Stimulated activated CD8-positive, alpha-beta memory T cell treated with anti-CD3 and anti-CD28 coated beads, Interleukin-12 subunit alpha, Interleukin-12 subunit beta, amount 100 ng/mL, for 1 hour (primary cell): Measurements from ENCODE around the gene SLC38A1.
"Not testable (repeated sequence)": the region's sequence is repeated elsewhere in the genome, so short reads cannot be mapped to it uniquely, and the experiment has no call there.

Experiments
- DNase-seq: peaks from one replicate; pipeline ENCODE4 v3.0.0-alpha.2; 2020; ENCODE audit warnings: low read depth

SLC38A1 gene

GRCh38 chr12:46165191-46165590 is 103.7 kb downstream of the SLC38A1 start:
- DNase-seq, result no peak

GRCh38 chr12:46164186-46164761 is 104.6 kb downstream of the SLC38A1 start:
- no peak for DNase-seq

- not testable (repeated sequence) for DNase-seq
Observed at GRCh38 chr12:46162549-46163076, 106.2 kb downstream of the SLC38A1 start.

- no peak for DNase-seq
Observed at GRCh38 chr12:46160981-46161690, 107.7 kb downstream of the SLC38A1 start.

GRCh38 chr12:46160101-46160980 is 108.5 kb downstream of the SLC38A1 start:
- no peak for DNase-seq

GRCh38 chr12:46159309-46159901 is 109.4 kb downstream of the SLC38A1 start:
- DNase-seq, result no peak

GRCh38 chr12:46158501-46158900 is 110.3 kb downstream of the SLC38A1 start:
- no peak for DNase-seq

GRCh38 chr12:46154221-46154985 is 114.4 kb downstream of the SLC38A1 start:
- no peak for DNase-seq

GRCh38 chr12:46153268-46153872 is 115.5 kb downstream of the SLC38A1 start:
- DNase-seq, result no peak

GRCh38 chr12:46152456-46152855 is 116.4 kb downstream of the SLC38A1 start:
- DNase-seq, result no peak

- DNase-seq, result no peak
Observed at GRCh38 chr12:46150735-46151134, 118.1 kb downstream of the SLC38A1 start.

- no peak for DNase-seq
Observed at GRCh38 chr12:46149905-46150304, 118.9 kb downstream of the SLC38A1 start.

- no peak for DNase-seq
Observed at GRCh38 chr12:46149079-46149464, 119.8 kb downstream of the SLC38A1 start.

GRCh38 chr12:46148327-46149078 is 120.3 kb downstream of the SLC38A1 start:
- no peak for DNase-seq

GRCh38 chr12:46147144-46147543 is 121.7 kb downstream of the SLC38A1 start:
- no peak for DNase-seq

- DNase-seq, result no peak
Observed at GRCh38 chr12:46145881-46146280, 123.0 kb downstream of the SLC38A1 start.

GRCh38 chr12:46144433-46144832 is 124.4 kb downstream of the SLC38A1 start:
- no peak for DNase-seq

GRCh38 chr12:46136249-46136648 is 132.6 kb downstream of the SLC38A1 start:
- DNase-seq, result no peak

GRCh38 chr12:46135750-46136149 is 133.1 kb downstream of the SLC38A1 start:
- DNase-seq, result no peak

GRCh38 chr12:46134852-46135251 is 134.0 kb downstream of the SLC38A1 start:
- no peak for DNase-seq
